Tibial nerve (tissue), 4 donors: ENCODE results near the gene RPL36AL.

Experiments
- EP300 ChIP-seq, 2 donors: sonication (generic); formaldehyde crosslinking; IDR thresholded peaks; one replicate each; pipeline ENCODE4 v1.6.1; 2017; ENCODE audit warnings: antibody characterized with exemption in 2 of 2, mild to moderate bottlenecking in 1 of 2
- POLR2A ChIP-seq, 2 donors: fragments of 450-650 bp; IDR thresholded peaks; one replicate each; pipeline ENCODE4 v1.6.1; 2017; ENCODE audit warnings: antibody characterized with exemption in 2 of 2, mild to moderate bottlenecking in 2 of 2, moderate library complexity in 2 of 2
- TF ChIP-seq, protein P1 (sequence below), 5 experiments: fragments of 200-600 bp in 3 of 5; fragments of 450-650 bp in 2 of 5; sonication (generic) in 3 of 5; IDR thresholded peaks; one replicate each; pipeline ENCODE4 v1.5.1; 2016 to 2019; ENCODE audit warnings: antibody characterized with exemption in 5 of 5, mild to moderate bottlenecking in 3 of 5, moderate library complexity in 2 of 5

DNA sequence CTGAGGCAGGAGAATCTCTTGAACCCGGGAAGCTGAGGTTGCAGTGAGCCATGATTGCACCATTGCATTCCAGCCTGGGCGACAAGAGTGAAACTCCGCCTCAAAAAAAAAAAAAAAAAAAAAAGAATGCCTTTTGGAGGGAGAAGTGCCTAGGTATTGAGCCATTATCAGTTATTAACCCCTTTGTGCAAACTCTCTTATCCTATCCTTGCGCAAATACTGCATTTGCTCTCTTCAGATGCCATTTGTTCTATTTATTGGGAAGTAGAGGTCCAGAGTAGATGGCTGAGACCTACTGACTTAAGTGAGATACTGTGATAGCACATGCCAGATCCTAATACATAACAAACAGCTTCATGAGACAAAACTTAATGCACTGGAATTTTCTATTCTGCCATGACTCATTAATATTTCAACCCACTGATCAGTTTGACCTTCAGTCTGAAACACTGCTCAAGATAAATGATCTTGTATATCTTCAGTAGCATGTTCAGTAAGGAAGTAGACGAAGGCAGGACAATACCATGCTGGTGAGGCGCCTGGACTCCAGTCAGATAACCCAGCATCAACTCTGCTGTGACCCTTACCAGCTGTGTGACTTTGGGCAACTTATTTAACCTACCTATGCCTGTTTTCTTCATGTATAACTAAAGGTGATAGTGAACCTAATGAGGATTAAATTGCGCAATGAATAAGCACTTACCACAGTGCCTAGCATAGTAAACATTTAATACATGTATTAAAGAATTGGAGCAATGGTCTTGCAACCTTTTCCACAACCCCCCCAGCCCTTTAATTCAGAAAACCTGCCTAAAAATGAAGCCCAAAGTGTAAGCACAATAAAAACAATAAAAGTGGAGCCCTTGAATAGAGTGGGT, 20.4 kb upstream of the RPL36AL start:
- no peak for TF ChIP-seq POLR2A (IDR thresholded peaks at IDR 0.05)
- TF ChIP-seq, protein P1, sequence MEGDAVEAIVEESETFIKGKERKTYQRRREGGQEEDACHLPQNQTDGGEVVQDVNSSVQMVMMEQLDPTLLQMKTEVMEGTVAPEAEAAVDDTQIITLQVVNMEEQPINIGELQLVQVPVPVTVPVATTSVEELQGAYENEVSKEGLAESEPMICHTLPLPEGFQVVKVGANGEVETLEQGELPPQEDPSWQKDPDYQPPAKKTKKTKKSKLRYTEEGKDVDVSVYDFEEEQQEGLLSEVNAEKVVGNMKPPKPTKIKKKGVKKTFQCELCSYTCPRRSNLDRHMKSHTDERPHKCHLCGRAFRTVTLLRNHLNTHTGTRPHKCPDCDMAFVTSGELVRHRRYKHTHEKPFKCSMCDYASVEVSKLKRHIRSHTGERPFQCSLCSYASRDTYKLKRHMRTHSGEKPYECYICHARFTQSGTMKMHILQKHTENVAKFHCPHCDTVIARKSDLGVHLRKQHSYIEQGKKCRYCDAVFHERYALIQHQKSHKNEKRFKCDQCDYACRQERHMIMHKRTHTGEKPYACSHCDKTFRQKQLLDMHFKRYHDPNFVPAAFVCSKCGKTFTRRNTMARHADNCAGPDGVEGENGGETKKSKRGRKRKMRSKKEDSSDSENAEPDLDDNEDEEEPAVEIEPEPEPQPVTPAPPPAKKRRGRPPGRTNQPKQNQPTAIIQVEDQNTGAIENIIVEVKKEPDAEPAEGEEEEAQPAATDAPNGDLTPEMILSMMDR (IDR thresholded peaks at IDR 0.05): no peak
- no peak for TF ChIP-seq EP300 (IDR thresholded peaks at IDR 0.05)
